GM21360 (cell line): ENCODE data around the gene PTPRT.

Experiments used
- ATAC-seq: cut with Tn5 transposase; IDR thresholded peaks from one replicate; pipeline ENCODE4 v1.9.1; 2021; ENCODE audit warnings: mild to moderate bottlenecking, moderate library complexity; ENCODE audit not compliant: unreplicated experiment

PTPRT gene

DNA sequence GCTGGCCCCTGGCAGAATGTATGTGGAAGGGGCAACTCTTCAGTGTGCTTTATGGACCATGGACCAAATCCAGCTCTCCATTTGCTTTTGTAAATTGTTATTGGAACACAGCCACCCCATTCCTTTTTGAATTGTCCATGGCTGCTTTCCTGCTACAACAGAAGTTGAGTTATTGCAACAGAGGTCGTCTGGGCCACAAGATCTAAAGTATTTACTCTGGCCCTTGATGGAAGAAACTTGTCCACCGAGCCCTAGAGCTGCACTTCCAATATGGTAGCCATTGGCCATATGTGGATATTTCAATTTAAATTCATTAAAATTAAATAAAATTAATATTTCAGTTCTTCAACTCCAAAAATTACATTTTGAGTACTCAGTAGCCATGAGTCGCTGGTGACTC lies 543.5 kb downstream of the PTPRT start:
- ATAC-seq: no peak

DNA sequence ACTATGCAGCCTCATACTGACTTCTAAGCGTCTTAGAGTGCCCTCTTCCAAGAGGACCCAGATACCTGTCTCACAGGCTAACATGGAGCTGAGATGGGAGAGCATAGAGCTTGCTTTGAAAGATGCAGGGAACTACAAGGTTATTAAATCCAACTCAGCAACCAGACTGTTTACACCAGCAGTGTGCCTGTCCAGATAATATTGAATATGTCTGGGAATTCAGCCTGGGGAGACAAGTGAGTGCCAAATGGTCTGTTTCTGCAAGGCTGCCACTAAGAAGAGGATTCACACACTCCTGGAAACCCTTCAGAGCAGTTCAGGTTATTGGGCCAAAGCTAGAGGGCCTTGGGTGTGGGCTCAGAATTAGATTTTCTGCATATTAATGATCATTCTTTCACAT lies 547.8 kb downstream of the PTPRT start:
- no peak for ATAC-seq

DNA sequence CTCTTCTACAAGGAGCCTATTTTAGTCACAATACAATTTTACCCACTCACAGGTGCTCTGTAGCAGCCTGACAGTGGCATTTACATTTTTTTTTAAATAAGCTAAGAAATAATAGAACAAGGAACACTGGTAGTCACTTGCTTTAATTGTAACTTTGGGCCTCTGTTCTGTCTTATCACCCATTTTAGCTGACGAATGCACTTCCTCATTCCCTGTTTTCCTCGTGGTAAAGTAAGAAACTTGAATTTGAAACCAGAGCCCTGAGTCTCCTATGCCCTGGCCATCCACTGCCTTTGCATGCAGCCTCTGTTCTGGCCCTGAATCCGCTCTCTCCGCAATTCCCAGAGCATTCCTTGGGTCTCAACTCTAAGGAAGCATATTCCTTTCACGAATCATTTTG lies 550.6 kb downstream of the PTPRT start:
- no peak for ATAC-seq

DNA sequence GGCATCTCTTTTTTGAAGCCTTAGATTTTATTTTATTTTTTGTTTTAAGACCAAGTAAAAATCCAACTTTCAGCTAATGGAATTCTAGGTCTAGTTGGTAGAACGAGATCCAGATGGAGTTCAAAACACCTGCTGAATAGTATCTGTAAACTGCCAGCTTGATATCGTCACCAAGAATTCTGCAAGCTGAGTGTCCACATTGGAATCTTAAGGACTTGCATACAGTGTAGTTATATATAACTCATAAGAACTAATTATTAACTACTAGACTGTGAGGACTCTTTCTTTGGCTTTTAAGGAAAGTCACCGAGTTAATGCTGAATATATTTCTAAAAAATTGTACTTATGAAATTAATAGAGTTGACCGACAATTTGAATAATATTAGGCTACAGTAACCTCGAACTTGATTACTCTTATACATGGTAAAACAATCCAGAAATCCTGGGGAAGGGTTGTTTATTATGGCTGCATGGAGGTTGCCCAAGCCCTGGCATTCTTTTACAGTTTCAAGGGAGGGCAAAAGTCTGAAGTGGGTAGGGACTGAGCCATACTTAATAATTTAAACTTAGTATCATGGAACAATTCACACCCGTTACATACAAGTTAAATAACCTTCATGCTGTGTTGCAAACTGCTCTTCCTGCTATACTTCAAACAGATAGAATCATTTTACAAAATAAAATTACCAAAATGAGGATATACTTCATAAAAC lies 553.9 kb downstream of the PTPRT start:
- no peak for ATAC-seq

DNA sequence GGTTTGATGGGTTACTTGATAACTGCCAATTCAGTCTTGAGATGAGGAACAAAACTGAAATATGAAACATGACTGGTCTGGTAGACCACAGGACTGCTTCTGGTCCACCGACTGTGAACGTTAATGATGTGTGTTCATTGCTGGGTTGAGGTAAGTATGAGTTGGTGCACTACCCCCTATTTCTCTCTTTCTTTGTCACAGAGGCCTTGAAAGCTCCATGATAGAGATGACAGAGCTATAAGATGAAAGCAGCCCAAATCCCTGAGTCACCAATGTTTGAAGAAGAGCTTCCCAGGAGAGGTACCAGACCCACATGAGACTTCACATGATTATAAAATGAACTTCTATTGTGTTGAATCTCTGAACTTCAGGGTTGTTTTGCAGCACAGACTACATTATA lies 555.5 kb downstream of the PTPRT start:
- ATAC-seq: no peak

DNA sequence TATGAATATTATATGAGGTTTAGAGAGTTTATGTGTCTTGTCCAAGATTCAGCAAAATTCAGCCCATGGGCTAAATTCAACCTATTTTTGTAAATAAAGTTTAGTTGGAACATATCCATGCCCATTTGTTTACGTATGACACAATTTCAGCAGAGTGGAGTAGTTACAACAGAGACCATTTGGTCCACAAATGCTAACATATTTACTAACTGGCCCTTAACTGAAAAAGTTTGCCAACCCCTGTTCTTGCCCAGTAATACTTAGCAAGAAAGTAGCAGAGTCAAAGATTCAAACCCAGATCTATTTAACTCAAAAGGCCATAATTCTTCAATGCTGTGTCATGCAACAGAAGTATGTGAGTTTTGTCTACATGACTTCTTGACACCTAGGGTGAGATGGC lies 561.0 kb downstream of the PTPRT start:
- no peak for ATAC-seq

DNA sequence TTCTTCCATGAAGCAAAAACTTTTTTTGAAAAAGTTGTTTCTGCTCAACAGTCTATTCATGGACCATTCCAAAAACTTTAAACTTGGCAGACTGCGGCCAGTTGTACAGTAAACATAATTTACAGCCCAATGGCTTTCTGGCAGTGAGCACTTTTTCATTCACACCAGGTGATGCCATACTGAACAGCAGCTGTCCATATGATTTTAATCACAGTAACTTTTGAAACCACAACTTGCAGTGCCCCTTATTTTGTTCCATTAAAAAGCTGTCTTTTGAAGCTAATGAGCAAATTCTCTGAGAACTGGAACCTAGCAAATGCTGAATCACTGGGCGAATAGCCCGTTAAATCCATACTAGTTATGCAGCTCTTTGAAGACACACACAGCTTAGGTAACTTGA lies 576.6 kb downstream of the PTPRT start:
- ATAC-seq: no peak

DNA sequence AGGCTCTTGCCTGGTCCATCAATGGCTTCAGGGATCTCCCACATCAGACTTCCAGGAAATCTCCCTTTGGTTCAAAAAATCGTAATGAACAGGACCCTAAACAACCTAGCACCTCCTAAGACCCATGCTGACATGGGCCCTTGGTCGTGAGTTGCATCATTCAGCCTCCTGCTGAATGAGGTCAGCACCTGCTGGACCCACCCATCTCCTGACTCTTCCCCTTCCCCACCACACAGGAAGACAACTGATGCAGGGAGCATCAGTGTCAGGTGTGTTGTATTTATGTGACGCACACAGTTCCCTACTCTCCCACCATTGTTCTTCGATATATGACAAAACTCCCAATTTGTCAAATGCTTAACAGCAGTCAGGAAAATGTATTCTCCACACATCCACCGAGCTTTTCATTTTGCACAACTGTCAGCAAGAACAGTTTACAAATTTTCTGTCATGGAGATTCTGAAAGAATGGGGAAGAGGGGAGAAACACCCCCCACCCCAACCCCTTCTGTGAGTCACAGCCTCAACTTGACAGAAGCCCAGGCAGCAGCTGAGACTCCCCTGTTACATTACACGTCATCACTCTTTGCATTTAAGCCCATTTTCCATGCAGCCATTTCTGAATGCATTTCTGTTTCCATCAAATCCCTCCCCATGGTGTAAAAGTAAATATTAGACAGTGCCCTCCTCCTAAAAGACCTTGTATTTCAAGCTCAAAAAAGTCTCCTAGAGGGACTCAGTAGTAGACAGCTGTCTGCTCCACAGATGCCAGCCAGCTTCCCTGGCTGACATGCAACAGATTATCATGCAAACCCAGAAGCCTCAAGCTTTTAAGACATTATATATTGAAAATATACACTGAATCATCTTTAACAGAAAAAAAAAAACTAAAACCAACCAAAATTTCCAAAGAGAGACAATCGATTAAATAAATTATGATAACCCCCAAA lies 577.5 kb downstream of the PTPRT start:
- ATAC-seq: no peak

DNA sequence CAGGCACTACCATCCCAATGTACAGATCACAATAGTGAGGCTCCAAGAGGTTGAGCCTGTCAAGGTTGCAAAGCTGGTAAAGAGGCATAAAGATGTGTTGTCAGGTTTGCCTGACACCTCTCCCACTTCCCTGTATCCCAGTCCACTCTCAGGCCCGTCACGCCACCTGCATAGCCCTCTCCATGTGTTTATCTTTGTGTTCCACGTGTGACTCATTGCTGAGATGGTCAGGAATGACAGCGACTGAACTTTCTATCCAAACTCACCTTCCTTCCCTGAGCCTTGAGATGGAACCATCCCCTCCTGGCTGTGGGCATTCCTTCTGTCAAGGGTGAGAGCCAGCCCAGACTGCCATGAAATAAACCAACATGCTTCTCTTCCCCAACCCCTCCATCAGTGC lies 578.3 kb downstream of the PTPRT start:
- ATAC-seq: no peak

DNA sequence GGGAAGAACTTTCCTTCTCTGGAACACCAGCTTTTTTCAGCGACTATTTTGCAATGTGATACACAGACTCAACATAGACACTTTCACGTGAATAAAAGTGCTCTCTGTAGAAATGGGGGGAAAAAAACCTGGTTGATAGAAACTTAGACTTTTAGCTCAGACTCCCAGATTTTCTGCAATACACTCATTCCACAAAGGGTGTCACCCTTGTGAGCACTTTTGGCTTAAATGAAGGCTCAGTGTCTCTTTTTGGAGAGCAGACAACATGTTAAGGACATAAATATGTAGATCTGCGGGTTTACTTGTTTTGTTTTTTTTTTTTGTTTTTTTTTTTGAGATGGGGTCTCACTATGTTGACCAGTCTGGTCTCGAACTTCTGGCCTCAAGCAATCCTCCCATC lies 579.6 kb downstream of the PTPRT start:
- no peak for ATAC-seq

DNA sequence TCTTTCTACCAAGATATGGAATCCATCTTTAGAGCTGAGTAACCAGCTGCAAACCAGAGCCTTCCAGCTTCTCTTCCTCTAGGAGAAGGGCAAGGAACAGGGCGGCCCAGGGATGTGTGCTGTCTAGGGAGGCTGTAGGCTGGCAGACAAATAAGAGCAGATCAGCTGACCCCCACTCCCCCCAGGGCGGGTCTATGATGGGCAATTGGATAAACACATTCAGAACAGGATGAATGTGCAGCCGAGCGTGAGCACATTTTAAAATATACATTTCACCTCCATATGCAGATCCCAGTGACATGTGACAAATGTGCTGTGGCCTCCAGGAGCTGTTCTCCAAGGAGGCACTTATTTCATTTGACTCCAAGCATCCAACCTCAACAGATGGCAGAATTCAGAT lies 580.1 kb downstream of the PTPRT start:
- no peak for ATAC-seq

DNA sequence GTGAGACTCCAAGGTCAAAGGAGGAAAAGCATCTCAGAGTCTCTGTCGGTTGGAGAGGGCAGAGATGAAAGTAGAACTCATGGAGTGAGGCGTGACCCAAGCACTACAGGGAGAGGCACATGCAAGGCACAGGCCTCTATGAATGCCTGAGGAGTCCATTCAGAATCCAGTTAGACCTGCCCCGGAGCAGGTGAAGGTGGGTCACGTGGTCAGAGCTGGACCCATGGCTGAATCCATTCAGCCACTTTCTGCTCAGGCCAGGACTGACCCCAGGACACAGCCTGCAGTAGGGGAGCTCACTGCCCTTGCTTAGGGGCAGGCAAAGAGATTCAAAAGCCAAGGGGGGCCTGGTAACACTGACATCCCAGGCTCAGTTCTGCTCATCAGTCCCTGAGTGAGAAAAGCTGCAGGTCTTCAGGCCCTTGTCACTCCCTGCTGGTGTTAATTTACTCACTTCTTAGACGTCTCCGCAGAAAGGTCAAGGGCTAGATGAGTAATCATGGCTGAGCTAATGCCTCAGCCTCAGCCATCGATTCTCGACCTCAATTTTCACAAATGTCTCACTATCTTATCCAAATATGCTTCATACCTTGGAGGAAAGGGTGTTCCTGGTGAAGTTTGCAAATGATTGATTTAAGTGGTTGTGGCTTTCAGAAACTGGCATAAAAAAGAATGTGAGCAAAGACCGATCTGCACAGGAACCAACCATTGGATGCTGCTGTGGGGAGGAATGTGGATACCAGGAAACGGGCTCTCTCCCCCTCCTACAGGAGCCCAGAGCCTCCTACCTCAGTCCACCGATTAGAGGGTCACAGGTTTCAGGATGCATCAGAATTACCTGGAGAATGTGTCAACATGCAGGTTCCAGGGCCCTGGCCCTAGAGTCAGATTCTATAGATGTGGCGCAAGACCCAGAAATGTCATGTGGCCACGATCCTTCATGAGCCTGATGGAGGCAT lies 584.4 kb downstream of the PTPRT start:
- ATAC-seq: no peak

DNA sequence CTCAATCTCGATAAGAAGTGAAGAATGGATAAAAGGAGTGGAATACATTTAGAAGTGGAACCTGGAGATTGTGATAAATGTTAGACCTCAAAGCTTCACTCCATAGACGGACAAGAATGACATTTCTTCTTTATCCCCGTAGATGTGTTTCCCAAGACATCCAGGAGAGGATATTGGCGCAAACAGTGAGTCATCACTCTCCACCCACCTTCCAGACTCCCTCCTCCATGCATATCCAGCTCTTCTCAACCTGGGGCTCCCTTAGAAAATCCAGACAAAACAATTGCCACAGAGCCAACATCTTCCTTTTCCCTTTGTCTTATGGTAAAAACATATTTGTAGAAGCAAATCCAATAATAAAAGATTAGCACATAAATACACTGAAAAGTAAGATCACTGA lies 586.1 kb downstream of the PTPRT start:
- ATAC-seq: no peak

DNA sequence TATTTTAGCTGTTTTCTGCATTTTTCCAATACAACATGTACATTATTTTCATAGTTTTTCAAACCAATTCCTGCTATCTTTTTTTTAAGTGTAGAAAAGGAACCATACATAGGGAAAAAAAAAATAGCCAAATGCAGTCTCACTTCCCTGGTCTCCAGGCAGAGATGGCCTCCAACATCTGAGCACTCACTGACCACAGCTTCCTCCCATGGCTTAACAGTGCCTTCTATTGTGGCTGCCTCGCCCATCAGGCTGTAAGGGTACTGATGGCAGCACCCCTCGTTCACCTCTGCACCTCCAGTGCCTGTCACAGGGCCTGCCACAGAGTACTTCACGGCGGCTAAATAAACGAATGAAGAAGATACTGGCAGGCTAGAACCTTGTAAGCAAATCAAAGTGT lies 591.1 kb downstream of the PTPRT start:
- no peak for ATAC-seq

DNA sequence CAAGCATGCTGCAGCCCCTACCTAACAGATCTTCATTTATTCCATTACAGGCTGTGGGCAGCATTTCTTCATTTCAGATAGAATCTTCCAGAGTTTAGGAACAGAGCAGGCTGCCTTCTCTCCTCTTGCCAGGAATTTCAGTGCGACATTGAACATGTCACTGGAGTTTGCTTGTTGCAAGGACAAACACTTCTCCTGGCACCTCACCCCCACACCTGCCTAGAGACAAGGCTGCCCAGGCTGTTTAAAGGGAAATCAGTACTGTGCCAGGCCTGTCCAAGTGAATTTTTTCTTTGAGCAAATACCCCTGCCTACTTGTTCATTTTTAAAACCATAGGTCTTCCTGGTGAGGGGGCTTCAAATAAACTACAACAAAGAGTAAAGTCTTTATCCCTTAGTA lies 594.1 kb downstream of the PTPRT start:
- ATAC-seq: no peak

DNA sequence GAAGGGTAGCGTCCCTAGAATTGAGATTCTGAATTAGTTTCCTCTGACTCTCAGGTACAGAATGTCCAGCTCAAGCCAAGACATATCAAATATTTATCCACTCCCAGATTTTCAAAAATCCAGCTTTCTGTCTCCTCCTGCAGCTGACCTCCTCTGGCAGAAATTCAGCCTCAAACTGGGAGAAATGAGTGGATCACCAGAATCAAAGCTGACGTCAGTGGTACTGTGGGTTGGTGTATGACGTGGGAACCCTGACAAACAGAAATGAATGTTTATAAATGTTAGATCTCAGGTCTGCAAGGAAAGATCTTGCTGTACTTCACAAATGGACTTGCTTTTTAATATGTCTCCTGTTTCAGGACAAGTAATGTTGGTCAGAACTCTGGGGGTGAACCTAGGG lies 595.0 kb downstream of the PTPRT start:
- no peak for ATAC-seq

DNA sequence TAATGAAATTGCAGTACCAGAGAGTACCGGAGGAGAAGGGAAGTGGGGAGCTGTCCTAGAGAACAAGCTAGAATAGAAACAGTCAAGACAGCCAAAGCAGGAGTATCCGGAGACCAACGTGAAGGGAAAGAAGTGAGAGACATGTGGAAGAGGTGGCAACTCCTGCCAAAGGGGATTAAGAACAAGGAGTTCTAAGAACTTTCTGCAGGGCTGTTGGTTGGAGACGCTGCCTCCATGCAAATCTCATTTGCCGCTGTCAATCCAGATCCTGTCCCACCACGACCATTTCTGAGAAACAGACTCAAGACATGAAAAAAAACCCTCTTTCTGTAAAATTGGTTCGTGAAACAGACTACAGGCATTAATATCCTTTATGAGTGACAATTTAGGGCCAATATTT lies 595.7 kb downstream of the PTPRT start:
- ATAC-seq: no peak

DNA sequence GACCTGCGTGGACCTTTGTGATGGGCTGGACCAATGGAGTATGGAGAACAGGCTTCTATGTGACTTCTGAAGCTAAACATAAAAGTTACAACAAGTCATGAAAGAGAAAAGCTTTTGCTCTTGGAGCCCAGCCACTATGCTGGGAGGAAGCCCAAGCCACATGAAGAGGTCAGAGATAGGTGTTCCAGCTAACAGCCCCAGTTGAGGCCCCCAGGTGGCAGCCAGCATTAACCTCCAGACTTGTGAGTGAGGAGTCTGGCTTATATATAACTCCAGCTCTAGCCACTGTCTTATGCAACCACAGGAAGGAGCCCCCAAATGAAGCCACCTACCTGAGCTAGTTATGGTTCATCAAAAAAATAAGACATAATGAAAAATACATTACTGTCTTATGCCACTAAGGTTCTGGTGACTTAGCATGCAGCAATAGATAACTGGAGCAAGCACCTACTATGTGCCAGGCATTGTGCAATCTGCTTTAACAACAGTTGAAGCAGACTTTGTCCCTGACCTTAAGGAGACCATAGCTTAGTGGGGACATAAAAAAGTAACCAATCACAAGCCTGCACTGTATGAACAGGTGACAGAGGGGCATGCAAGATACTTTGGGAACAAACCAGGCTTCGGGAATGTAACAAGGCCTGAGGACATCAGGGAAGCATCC lies 599.6 kb downstream of the PTPRT start:
- no peak for ATAC-seq

DNA sequence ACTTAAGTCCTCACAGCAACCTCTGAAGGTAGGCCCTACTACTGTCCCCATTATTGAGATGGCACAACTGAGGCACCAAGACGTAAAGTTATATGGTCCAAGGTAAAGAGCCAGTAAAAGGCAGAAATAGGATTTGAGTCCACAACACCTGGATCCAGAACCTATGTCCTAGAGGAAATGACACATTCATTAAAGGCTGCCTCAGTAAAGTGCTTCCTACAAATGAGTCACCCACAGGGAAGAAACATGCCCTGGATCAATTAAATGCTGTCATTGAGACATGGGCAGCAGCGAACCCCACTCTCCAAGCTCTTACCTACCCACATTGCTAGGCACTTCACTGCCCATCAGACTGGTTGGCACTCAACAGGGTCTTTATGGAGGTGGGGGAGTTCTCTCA lies 600.9 kb downstream of the PTPRT start:
- no peak for ATAC-seq

DNA sequence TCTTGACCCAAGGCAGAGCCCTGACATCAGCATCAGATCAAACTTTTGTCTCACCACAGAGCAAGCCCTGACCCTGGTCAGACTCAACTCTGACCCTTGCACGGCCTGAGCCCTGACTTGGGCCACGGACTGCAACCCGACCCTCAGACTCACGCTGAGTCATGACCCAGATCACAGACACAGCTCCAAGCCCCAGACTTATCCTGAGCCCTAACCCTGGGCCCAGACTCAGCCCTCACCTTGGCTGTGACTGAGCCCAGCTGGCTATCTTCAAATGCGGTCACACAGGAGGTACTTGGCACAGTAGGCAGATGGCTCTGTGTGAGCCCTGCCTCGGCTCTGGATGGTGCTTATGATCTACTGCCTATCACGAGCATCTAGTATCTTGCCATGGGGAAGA lies 602.3 kb downstream of the PTPRT start:
- no peak for ATAC-seq

DNA sequence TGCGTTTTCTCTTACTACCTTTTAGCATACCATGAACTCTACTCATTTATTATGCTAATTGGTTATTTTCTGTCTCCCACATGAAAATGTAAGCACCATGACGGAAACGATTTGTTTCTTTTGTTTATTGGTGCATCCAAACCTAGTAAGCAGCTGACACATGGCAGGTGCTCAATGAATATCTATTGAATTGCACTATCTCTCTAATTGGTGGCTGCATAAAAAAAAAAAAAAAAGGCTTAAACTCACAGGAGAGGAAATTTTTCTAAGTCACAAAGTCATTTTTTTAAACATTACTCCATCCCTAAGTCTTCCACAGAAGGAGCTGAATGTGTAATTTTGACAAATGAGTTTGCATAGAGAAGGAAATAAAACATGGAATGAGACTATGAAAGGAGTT lies 608.4 kb downstream of the PTPRT start:
- ATAC-seq: no peak
